Right lung (tissue), 5 donors: ENCODE data around the gene SLC16A5. TPM values are rescaled to one million over a fixed set of nuclear protein-coding genes. Genes with fewer than 3 reads are reported as not detected.
A peak's percentile ranks its signal among the peaks of the same experiment; 100 is the strongest.

Source experiments
- DNase-seq, 2 donors: peaks; one replicate each; pipeline ENCODE4 v3.0.0-alpha.2; 2013
- polyA plus RNA-seq, 5 donors: library from polyadenylated mRNA; unstranded; fragments of 120-200 nt; gene quantifications; one replicate each; pipeline versions ENCODE4 v1.2.1 to v1.2.3, GENCODE V29; 2013; ENCODE audit warnings: inconsistent platforms in 1 of 5, low replicate concordance in 1 of 5; ENCODE audit not compliant: insufficient read length in 5 of 5, insufficient read depth in 1 of 5

SLC16A5 gene
- polyA plus RNA-seq, 5 donors, result 16.1 to 26.8 (median 23.3) TPM

GRCh38 chr17:75084039-75084660 is 3.6 kb upstream of the SLC16A5 start:
- DNase-seq, result no peak

- DNase-seq, result no peak
Observed at GRCh38 chr17:75086496-75087181, 1.1 kb upstream of the SLC16A5 start.

GRCh38 chr17:75087182-75087557 is 584 bp upstream of the SLC16A5 start:
- no peak for DNase-seq

DNA sequence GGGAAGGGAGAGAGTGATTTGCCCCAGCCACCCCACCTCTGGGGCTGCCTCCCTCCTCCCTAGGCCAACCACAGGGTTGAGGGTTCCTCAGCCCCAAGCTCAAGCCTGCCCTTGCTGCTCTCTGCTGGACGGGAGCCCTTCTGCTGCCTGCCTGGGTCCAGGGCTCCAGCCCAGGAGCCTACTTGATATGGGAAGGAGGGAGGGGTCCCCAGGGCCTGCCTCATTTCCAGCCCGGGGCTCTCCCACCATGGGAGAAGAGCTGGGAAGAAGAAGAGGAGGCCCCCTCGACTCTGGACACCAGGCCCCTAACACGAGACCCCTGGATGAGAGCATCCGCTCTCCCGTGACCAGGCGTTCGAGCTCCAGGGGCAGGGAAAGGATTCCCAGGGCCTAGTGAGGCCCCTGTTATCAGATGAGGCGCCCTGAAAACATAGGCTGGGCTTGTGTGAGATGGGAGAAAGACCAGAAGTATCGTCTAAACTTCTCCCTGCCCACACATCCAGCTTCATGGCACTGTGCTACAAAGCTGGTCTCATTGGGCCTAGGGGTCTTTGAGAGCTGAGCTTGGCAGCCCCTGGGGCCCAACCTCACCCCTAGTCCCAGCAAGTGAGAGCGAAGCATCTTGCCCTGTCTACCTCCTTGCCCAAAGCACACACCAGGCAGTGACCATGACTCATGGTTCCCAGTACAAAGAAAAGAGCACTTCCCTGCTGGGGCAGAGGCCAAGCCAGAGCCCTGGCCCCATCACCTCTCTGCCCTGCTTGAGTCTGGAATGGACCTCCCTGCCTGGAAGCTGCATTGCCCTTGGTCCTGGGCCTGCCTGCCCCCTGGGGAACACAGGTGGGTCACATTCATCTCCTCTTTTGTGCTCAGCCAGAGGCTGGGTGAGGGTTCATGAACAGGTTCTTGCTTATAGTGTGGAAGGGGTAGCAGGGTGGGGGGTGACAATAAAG is 987 bp downstream of the SLC16A5 start:
- DNase-seq, result no peak

GRCh38 chr17:75090871-75091854 is 3.4 kb downstream of the SLC16A5 start:
- DNase-seq, result no peak

GRCh38 chr17:75091855-75092327 is 4.1 kb downstream of the SLC16A5 start:
- DNase-seq, result no peak

- no peak for DNase-seq
Observed at GRCh38 chr17:75093548-75094158, 5.9 kb downstream of the SLC16A5 start.

DNA sequence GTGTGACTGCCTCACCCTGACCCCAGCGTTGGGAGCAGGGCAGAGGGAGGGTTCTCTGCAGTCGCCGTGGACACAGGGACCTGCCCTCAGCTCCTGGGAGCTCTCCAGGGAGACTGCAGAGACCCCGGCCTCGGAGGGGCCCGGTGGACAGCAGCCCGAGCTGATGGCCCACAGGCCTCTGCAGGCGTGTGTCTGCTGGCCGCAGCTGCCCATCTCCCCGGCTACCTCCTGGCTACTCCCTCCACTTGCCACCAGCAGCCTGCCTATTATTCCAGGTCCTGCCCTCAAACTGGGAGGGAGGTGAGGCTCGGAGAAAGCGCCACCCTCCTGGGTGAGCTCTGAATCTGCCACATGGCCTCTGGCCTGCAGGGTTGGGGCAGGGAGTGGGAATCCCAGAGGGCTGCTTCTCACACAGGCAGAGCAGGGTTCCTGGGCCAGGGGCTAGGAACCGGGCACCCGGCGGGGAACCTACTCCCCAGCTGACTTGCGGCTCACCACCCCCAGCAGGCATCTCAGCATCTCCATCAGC is 7.2 kb downstream of the SLC16A5 start:
- no peak for DNase-seq

GRCh38 chr17:75096082-75096625 is 8.4 kb downstream of the SLC16A5 start:
- DNase-seq, result peak; percentile 74 to 80

GRCh38 chr17:75097865-75098264 is 10.1 kb downstream of the SLC16A5 start:
- DNase-seq, result no peak

DNA sequence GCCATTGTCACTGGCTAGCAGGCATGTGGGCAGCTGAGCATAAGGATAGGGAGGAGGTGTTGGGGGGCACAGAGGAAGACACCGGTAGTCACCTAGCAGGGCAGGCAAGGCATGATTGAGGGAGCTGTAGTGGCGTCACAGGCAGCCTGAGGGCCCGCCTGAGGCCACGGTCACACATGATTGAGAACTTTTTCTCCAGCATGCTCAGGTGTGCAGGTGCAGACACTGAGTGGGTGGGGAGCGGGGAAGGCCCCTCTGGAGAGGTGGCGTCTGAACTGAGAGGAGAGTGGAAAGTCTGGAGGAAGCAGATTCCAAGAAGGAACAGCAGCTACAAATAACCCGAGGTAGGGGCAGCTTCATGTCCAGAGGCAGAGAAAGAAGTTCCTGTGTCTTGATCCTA is 11.1 kb downstream of the SLC16A5 start:
- DNase-seq, result no peak

GRCh38 chr17:75099881-75100595 is 12.3 kb downstream of the SLC16A5 start:
- no peak for DNase-seq

DNA sequence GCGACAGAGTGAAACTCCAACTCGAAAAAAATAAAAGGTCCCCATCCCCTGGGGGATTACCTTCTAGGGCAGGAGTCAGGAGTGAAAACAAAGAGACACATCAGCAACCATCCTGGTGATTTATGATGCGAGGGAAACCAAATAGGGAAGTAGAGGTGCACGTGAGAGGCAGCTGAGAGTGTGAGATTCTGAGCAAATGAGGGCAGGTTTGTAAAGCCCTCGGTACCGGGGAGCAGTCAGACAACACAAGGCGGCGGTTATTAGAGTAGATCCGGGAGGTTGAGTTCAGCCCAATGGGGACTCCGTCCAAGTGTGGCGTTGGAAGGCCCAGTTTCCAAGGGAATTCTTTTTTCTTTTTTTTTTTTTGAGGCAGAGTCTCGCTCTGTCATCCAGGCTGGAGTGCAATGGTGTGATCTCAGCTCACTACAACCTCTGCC is 14.6 kb downstream of the SLC16A5 start:
- no peak for DNase-seq

- no peak for DNase-seq
Observed at GRCh38 chr17:75103601-75104554, 16.1 kb downstream of the SLC16A5 start.

DNA sequence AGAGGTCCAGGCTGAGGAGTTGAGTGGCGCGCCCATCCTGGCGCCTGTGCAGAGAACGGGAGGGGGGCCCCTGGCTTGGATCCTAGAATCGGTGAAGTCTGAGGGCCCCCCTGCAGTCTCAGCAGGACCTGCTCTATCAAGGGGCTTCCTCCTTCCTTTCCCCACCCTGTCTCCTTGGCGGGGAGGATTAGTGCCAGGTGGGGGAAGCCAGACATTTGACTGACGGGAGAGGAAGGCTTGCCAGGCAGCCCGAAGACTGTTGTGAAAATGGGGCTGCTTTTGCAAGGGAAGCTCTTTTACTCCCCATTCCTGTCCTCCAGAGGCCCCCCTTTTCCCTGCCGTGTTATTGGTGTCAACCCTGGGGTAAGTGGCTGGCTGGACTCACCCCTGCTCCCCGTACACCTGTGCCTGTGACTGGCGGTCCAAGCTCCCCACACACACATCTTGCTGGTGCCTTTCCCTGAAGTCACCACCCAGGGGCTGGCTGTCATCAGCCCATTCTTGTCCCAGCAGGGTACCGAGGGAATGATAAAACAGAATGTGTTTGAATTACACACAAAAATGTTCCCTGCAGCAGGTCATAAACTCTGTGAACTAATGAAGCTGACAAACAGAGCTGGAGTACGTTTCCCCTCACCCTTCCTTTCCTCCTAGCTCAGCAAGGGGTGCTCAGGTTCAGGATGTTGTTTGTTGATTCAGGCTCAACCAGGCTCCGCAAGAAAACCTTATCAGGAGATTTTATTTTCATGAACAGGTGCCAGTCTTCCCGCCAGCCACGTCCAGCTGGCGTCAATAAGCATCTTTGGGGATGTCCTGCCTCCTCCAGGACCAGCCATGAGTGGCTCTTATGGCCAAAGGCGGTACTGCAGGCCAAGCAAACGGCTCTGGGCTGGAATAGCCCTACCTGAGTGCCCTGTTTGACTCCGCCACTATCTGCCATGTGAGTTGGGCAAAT is 17.6 kb downstream of the SLC16A5 start:
- DNase-seq, result no peak

DNA sequence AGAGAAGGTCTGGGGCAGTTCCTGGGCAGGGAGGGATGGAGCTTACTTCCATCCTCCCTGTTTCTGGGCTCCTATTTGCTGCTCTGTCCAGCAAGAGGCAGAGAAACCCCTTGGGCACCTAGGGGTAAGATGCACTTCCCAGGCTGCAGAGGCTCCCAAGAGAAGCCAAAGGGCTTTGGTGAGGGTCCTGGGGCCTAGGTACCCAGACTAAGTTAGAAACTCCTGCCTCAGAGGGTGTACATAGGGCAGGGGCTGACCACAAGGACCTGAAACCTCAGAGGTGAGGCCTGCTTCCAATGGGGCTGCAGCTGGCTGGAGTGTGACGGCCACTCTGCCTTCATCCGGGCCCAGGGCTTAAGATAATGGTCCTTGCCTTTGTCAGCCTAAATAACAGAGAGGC is 20.4 kb downstream of the SLC16A5 start:
- DNase-seq, result no peak

- DNase-seq, result no peak
Observed at GRCh38 chr17:75109046-75109406, 21.3 kb downstream of the SLC16A5 start.
